CD4-positive, alpha-beta T cell treated with Interleukin-15 for 4 hours (primary cell): Measurements from ENCODE around the gene FER.
"Not testable (repeated sequence)": the region's sequence is repeated elsewhere in the genome, so short reads cannot be mapped to it uniquely, and the experiment has no call there.

ENCODE experiments used
- DNase-seq: peaks from one replicate; pipeline ENCODE4 v3.0.0-alpha.2; 2020; ENCODE audit warnings: low spot score

The FER gene

GRCh38 chr5:109125755-109126429 lies 378.2 kb downstream of the FER start:
- DNase-seq, result no peak

- DNase-seq, result no peak
Measured at GRCh38 chr5:109126481-109126880, 378.8 kb downstream of the FER start.

- no peak for DNase-seq
Measured at GRCh38 chr5:109136906-109137305, 389.2 kb downstream of the FER start.

- DNase-seq, result no peak
Measured at GRCh38 chr5:109141222-109142200, 393.8 kb downstream of the FER start.

GRCh38 chr5:109143031-109143430 lies 395.3 kb downstream of the FER start:
- DNase-seq, result no peak

GRCh38 chr5:109145139-109145538 lies 397.4 kb downstream of the FER start:
- no peak for DNase-seq

- no peak for DNase-seq
Measured at GRCh38 chr5:109146591-109146990, 398.9 kb downstream of the FER start.

- DNase-seq, result no peak
Measured at GRCh38 chr5:109152565-109152964, 404.9 kb downstream of the FER start.

- no peak for DNase-seq
Measured at GRCh38 chr5:109155625-109156024, 407.9 kb downstream of the FER start.

- DNase-seq, result no peak
Measured at GRCh38 chr5:109156885-109157284, 409.2 kb downstream of the FER start.

GRCh38 chr5:109160468-109160867 lies 412.8 kb downstream of the FER start:
- DNase-seq, result no peak

- DNase-seq, result no peak
Measured at GRCh38 chr5:109161914-109162683, 414.4 kb downstream of the FER start.

GRCh38 chr5:109163336-109163735 lies 415.6 kb downstream of the FER start:
- no peak for DNase-seq

- DNase-seq, result no peak
Measured at GRCh38 chr5:109164001-109164400, 416.3 kb downstream of the FER start.

GRCh38 chr5:109167586-109167985 lies 419.9 kb downstream of the FER start:
- DNase-seq, result no peak

GRCh38 chr5:109168151-109168550 lies 420.5 kb downstream of the FER start:
- no peak for DNase-seq

- no peak for DNase-seq
Measured at GRCh38 chr5:109170629-109171350, 423.1 kb downstream of the FER start.

GRCh38 chr5:109171437-109172073 lies 423.9 kb downstream of the FER start:
- DNase-seq, result not testable (repeated sequence)

GRCh38 chr5:109173036-109173794 lies 425.5 kb downstream of the FER start:
- DNase-seq, result no peak

- no peak for DNase-seq
Measured at GRCh38 chr5:109177227-109177626, 429.5 kb downstream of the FER start.

- no peak for DNase-seq
Measured at GRCh38 chr5:109177782-109178181, 430.1 kb downstream of the FER start.
